Measurements from ENCODE around the gene LRBA. TPM values are rescaled to one million over a fixed set of nuclear protein-coding genes. Genes with fewer than 3 reads are reported as not detected.

LRBA gene
- total RNA-seq, 1 donor from 2014 or later = 46.2 TPM

GRCh38 chr4:150717952-150718351 is 297.1 kb downstream of the LRBA start:
- no peaks in the 10 kb centered on the region for H3K36me3 ChIP-seq
- TF ChIP-seq CTCF (IDR thresholded peaks at IDR 0.05) = no peak
- no peak overlapping the region for H3K4me3 ChIP-seq
- no peak for DNase-seq
- intact Hi-C loops (cut with DNase I) = no loop called here
- no peak overlapping the region for H3K27ac ChIP-seq
- H3K9me3 ChIP-seq = no peaks in the 10 kb centered on the region
- H3K4me1 ChIP-seq = peaks cover 5% of the 10 kb centered on the region
- H3K27me3 ChIP-seq (ENCODE audit: low read depth) = no peaks in the 10 kb centered on the region
- ATAC-seq = no peak

- H3K27ac ChIP-seq = no peak overlapping the region
- intact Hi-C loops (cut with DNase I) = no loop called here
Observed at GRCh38 chr4:150714462-150715438, 300.3 kb downstream of the LRBA start.

GRCh38 chr4:150713251-150713650 is 301.8 kb downstream of the LRBA start:
- ATAC-seq = no peak
- no peak overlapping the region for H3K4me3 ChIP-seq
- H3K4me1 ChIP-seq = no peaks in the 10 kb centered on the region
- no peak for DNase-seq
- H3K36me3 ChIP-seq = no peaks in the 10 kb centered on the region
- TF ChIP-seq CTCF (IDR thresholded peaks at IDR 0.05) = no peak
- no peak overlapping the region for H3K27ac ChIP-seq
- intact Hi-C loops (cut with DNase I) = no loop called here
- no peaks in the 10 kb centered on the region for H3K9me3 ChIP-seq
- H3K27me3 ChIP-seq (ENCODE audit: low read depth) = no peaks in the 10 kb centered on the region

More at GRCh38 chr4:150714462-150715438, 300.3 kb downstream of the LRBA start:
- no peak for TF ChIP-seq CTCF (IDR thresholded peaks at IDR 0.05)
- Histone ChIP-seq H3K27me3 (ENCODE audit: low read depth) (no peaks in the 10 kb centered on the region), H3K4me3 (no peak overlapping the region), H3K4me1 (no peaks in the 10 kb centered on the region), H3K9me3 (no peaks in the 10 kb centered on the region), H3K36me3 (no peaks in the 10 kb centered on the region)
- no peak for ATAC-seq
- DNase-seq = no peak

- Histone ChIP-seq H3K36me3 (no peaks in the 10 kb centered on the region), H3K9me3 (no peaks in the 10 kb centered on the region), H3K4me3 (no peak overlapping the region), H3K27ac (no peak overlapping the region), H3K27me3 (ENCODE audit: low read depth) (no peaks in the 10 kb centered on the region), H3K4me1 (no peaks in the 10 kb centered on the region)
- TF ChIP-seq CTCF (IDR thresholded peaks at IDR 0.05) = no peak
- no peak for ATAC-seq
- intact Hi-C loops (cut with DNase I) = no loop called here
- DNase-seq = no peak
Observed at GRCh38 chr4:150710770-150711375, 304.2 kb downstream of the LRBA start.

GRCh38 chr4:150708004-150708403 is 307.1 kb downstream of the LRBA start:
- no peak overlapping the region for H3K4me3 ChIP-seq
- no peaks in the 10 kb centered on the region for H3K9me3 ChIP-seq
- H3K27ac ChIP-seq = no peak overlapping the region
- no peaks in the 10 kb centered on the region for H3K4me1 ChIP-seq
- intact Hi-C loops (cut with DNase I) = no loop called here
- no peaks in the 10 kb centered on the region for H3K36me3 ChIP-seq
- no peak for TF ChIP-seq CTCF (IDR thresholded peaks at IDR 0.05)
- DNase-seq = no peak
- ATAC-seq = no peak
- H3K27me3 ChIP-seq (ENCODE audit: low read depth) = no peaks in the 10 kb centered on the region

Measured in lower lobe of right lung (tissue), 2 donors.